IMR-90 (cell line): ENCODE measurements around the gene MAGI3. TPM values are rescaled to one million over a fixed set of nuclear protein-coding genes. Genes with fewer than 3 reads are reported as not detected.

Source experiments
- ATAC-seq: fragments of 200-7000 bp; cut with Tn5 transposase; 2 replicates; pipeline ENCODE4 v1.9.1; 2020; ENCODE audit warnings: low read depth, mild to moderate bottlenecking, moderate library complexity
- BruUV-seq: library from RNA; stranded (reverse); fragments of 400-500 nt; replicated peaks from 2 replicates; lab custom pipeline; 2021; lab: Mats Ljungman, UMichigan
- CTCF ChIA-PET: fragments of 300-600 bp; formaldehyde crosslinking; extraction: SDS; loops from one replicate; lab custom pipeline; 2021; ENCODE audit warnings: antibody characterized with exemption; lab: Yijun Ruan, JAX
- POLR2A ChIA-PET: fragments of 300-600 bp; sonication (Branson Sonifier 250); formaldehyde crosslinking; loops from one replicate; lab custom pipeline; 2022; ENCODE audit warnings: antibody characterized with exemption; ENCODE audit not compliant: unreplicated experiment; lab: Charles Lee
- DNase-seq: peaks from one replicate; pipeline ENCODE4 v3.0.0; 2013
- H2AFZ ChIP-seq: replicated peaks from 2 replicates; pipeline ENCODE3; 2013; ENCODE audit warnings: low read length, mild to moderate bottlenecking; ENCODE audit not compliant: poor library complexity
- H2AK5ac ChIP-seq: 2 replicates; pipeline ENCODE4 v1.6.1; 2013; ENCODE audit warnings: low read depth, low read length, inconsistent platforms
- H2AK9ac ChIP-seq: replicated peaks from 2 replicates; pipeline ENCODE3; 2013; ENCODE audit warnings: mild to moderate bottlenecking, low read depth, low read length, moderate library complexity; ENCODE audit not compliant: poor library complexity
- H2BK120ac ChIP-seq: 2 replicates; pipeline ENCODE4 v1.6.1; 2013; ENCODE audit warnings: low read depth, low read length, inconsistent platforms
- H2BK15ac ChIP-seq: 3 replicates; pipeline ENCODE4 v1.6.1; 2013; ENCODE audit warnings: low read depth, low read length, inconsistent platforms
- H2BK20ac ChIP-seq: 2 replicates; pipeline ENCODE4 v1.6.1; 2013; ENCODE audit warnings: low read depth, mild to moderate bottlenecking, inconsistent platforms, low read length, moderate library complexity
- H2BK5ac ChIP-seq: 2 replicates; pipeline ENCODE4 v1.6.1; 2013; ENCODE audit warnings: mild to moderate bottlenecking, low read depth, low read length, inconsistent platforms; ENCODE audit not compliant: poor library complexity, severe bottlenecking
- H3K14ac ChIP-seq: replicated peaks from 2 replicates; pipeline ENCODE4 v1.6.1; 2013; ENCODE audit warnings: low read depth, low read length, inconsistent platforms
- H3K18ac ChIP-seq: 2 replicates; pipeline ENCODE4 v1.6.1; 2013; ENCODE audit warnings: low read depth, low read length, control low read depth
- H3K23ac ChIP-seq: 2 replicates; pipeline ENCODE4 v1.6.1; 2013; ENCODE audit warnings: low read depth, low read length, inconsistent platforms
- H3K27ac ChIP-seq: 2 replicates; pipeline ENCODE4 v1.5.1; 2013; ENCODE audit warnings: mild to moderate bottlenecking, control low read depth, low read length; ENCODE audit not compliant: insufficient read depth
- H3K27me3 ChIP-seq: 2 replicates; pipeline ENCODE4 v1.6.1; 2013; ENCODE audit warnings: low read length; ENCODE audit not compliant: control insufficient read depth, insufficient read depth
- H3K36me3 ChIP-seq: 2 replicates; pipeline ENCODE4 v1.6.1; 2013; ENCODE audit warnings: low read length, mixed read lengths; ENCODE audit not compliant: control insufficient read depth, insufficient read depth
- H3K4ac ChIP-seq: 2 replicates; pipeline ENCODE4 v1.6.1; 2013; ENCODE audit warnings: low read depth, low read length, inconsistent platforms
- H3K4me1 ChIP-seq: 2 replicates; pipeline ENCODE4 v1.6.1; 2013; ENCODE audit warnings: low read length, mixed read lengths; ENCODE audit not compliant: control insufficient read depth, insufficient read depth
- H3K4me2 ChIP-seq: 2 replicates; pipeline ENCODE4 v1.6.1; 2013; ENCODE audit warnings: low read depth, mild to moderate bottlenecking, control low read depth, low read length, moderate library complexity
- H3K4me3 ChIP-seq: 2 replicates; pipeline ENCODE4 v1.5.1; 2013; ENCODE audit warnings: low read depth, mild to moderate bottlenecking, control low read depth, low read length, moderate library complexity; ENCODE audit not compliant: insufficient read depth
- H3K56ac ChIP-seq: 2 replicates; pipeline ENCODE4 v1.6.1; 2013; ENCODE audit warnings: low read length, inconsistent platforms; ENCODE audit not compliant: insufficient read depth; ENCODE audit errors: extremely low read depth
- H3K79me1 ChIP-seq, 2 experiments: 2 replicates each; pipeline ENCODE4 v1.6.1; 2013; ENCODE audit warnings: low read length in 2 of 2, inconsistent platforms in 1 of 2, low read depth in 1 of 2
- H3K9ac ChIP-seq: 2 replicates; pipeline ENCODE4 v1.6.1; 2013; ENCODE audit warnings: low read depth, low read length, control low read depth
- H3K9me1 ChIP-seq: 2 replicates; pipeline ENCODE4 v1.6.1; 2013; ENCODE audit warnings: low read length, inconsistent platforms; ENCODE audit not compliant: insufficient read depth
- H3K9me3 ChIP-seq: 2 replicates; pipeline ENCODE4 v1.6.1; 2013; ENCODE audit warnings: low read length; ENCODE audit not compliant: control insufficient read depth, insufficient read depth
- H4K20me1 ChIP-seq: 2 replicates; pipeline ENCODE4 v1.6.1; 2013; ENCODE audit warnings: low read length, inconsistent platforms; ENCODE audit not compliant: insufficient read depth
- H4K5ac ChIP-seq: 2 replicates; pipeline ENCODE4 v1.6.1; 2013; ENCODE audit warnings: mild to moderate bottlenecking, low read depth, low read length, control low read depth
- H4K8ac ChIP-seq, 2 experiments: 2 replicates each; pipeline ENCODE4 v1.6.1; 2013; ENCODE audit warnings: low read depth in 2 of 2, low read length in 2 of 2, control low read depth in 1 of 2, inconsistent platforms in 1 of 2
- H4K91ac ChIP-seq: 2 replicates; pipeline ENCODE4 v1.6.1; 2013; ENCODE audit warnings: low read depth, low read length, inconsistent platforms; ENCODE audit not compliant: insufficient read depth
- BHLHE40 ChIP-seq: fragments of 150-350 bp; IDR thresholded peaks from 2 replicates; pipeline ENCODE4 v1.6.1; 2016; ENCODE audit warnings: mild to moderate bottlenecking, low read depth, low read length
- CEBPB ChIP-seq: IDR thresholded peaks from 2 replicates; pipeline ENCODE4 v1.6.1; 2012; ENCODE audit warnings: low read depth, low read length, improper control_type of control experiment
- CTCF ChIP-seq: conservative IDR thresholded peaks from 2 replicates; pipeline ENCODE4 v1.5.1; 2012; ENCODE audit warnings: mild to moderate bottlenecking, low read depth, low read length, improper control_type of control experiment
- MXI1 ChIP-seq: IDR thresholded peaks from 2 replicates; pipeline ENCODE4 v1.6.1; 2012; ENCODE audit warnings: low read depth, mild to moderate bottlenecking, low read length, moderate library complexity, borderline replicate concordance
- POLR2A ChIP-seq: IDR thresholded peaks from 2 replicates; pipeline ENCODE4 v1.6.1; 2012; ENCODE audit warnings: mild to moderate bottlenecking, low read depth, low read length
- RCOR1 ChIP-seq: IDR thresholded peaks from 2 replicates; pipeline ENCODE4 v1.6.1; 2012; ENCODE audit warnings: mild to moderate bottlenecking, low read length, improper control_type of control experiment; ENCODE audit not compliant: insufficient replicate concordance
- RFX5 ChIP-seq: IDR thresholded peaks from 2 replicates; pipeline ENCODE4 v1.8.0; 2012; ENCODE audit warnings: low read depth, mild to moderate bottlenecking, low read length, moderate library complexity
- dilution Hi-C: fragments of 300-500 bp; cut with HindIII; formaldehyde crosslinking; loops from one replicate; pipeline ENCODE4 v1.14.3; 2018; ENCODE audit warnings: low sequenced_read_pairs; ENCODE audit not compliant: unreplicated experiment
- in situ Hi-C: fragments of 300-500 bp; cut with MboI; formaldehyde crosslinking; loops from 3 replicates; pipeline ENCODE4 v1.14.3; 2019; ENCODE audit warnings: low sequenced_read_pairs, inconsistent platforms, mixed read lengths
- intact Hi-C: fragments of 100-400 bp; cut with micrococcal nuclease; formaldehyde crosslinking; loops from 2 replicates; pipeline ENCODE4 v1.10.0; 2022
- polyA plus RNA-seq, 3 experiments: library from polyadenylated mRNA; depleted of rRNA; stranded (reverse); fragments of >200 nt; gene quantifications; 2 replicates each; pipeline ENCODE4 v1.2.3, GENCODE V29; 2012; ENCODE audit warnings: low replicate concordance in 1 of 3
- total RNA-seq: library from RNA; depleted of rRNA; stranded (reverse); fragments of >200 nt; gene quantifications from 2 replicates; pipeline ENCODE4 v1.2.3, GENCODE V29; 2012

The MAGI3 gene
- total and polyA plus RNA-seq, 2 of the 4 experiments (the other 2 are of a cell fraction) = 2.5 to 8.8 TPM

- Histone ChIP-seq H2BK15ac (no peak overlapping the region), H3K4me1 (no peaks in the 10 kb centered on the region), H3K4ac (no peak overlapping the region), H4K20me1 (no peaks in the 10 kb centered on the region), H2BK5ac (no peak overlapping the region), H3K27me3 (no peaks in the 10 kb centered on the region), H2AFZ (no peak overlapping the region), H3K79me1 (no peaks in the 10 kb centered on the region), H4K8ac (no peak overlapping the region), H3K56ac (no peak overlapping the region), H3K36me3 (no peaks in the 10 kb centered on the region), H2BK120ac (no peak overlapping the region), H3K27ac (no peak overlapping the region), H2AK5ac (no peak overlapping the region), H3K18ac (no peak overlapping the region), H3K14ac (no peak overlapping the region), H3K9ac (no peak overlapping the region), H3K9me1 (no peaks in the 10 kb centered on the region), H2AK9ac (no peak overlapping the region), H4K5ac (no peak overlapping the region), H2BK20ac (no peak overlapping the region), H3K4me2 (no peak overlapping the region), H3K9me3 (no peaks in the 10 kb centered on the region), H3K4me3 (no peak overlapping the region), H3K23ac (no peak overlapping the region), H4K91ac (no peak overlapping the region)
- dilution Hi-C loops (no loop called here), in situ Hi-C loops (no loop called here), intact Hi-C loops (no loop called here)
- ChIA-PET CTCF (interaction anchor here (0.8 kb wide), 1 partner anchor 22 kb away, joined by 3 read pairs; no protein-coding TSS in a partner anchor), POLR2A (no interaction called here)
- no TSS peak for BruUV-seq
- no peak for TF ChIP-seq CEBPB
- TF ChIP-seq BHLHE40 = no peak
- TF ChIP-seq RCOR1 = no peak
- TF ChIP-seq RFX5 = no peak
- no peak for TF ChIP-seq POLR2A
- no peak for TF ChIP-seq CTCF
- no peak for TF ChIP-seq MXI1
- DNase-seq = no peak
- ATAC-seq = no peak
These were observed 274.8 kb downstream of the MAGI3 start for GRCh38 chr1:113665071-113665470.
